ENCODE data around the gene NDUFV1. TPM values are rescaled to one million over a fixed set of nuclear protein-coding genes. Genes with fewer than 3 reads are reported as not detected.
"Not testable (repeated sequence)": the region's sequence is repeated elsewhere in the genome, so short reads cannot be mapped to it uniquely, and the experiment has no call there.

The NDUFV1 gene
- total and polyA plus RNA-seq, 4 donors: 83.6 to 172 (median 163) TPM

DNA sequence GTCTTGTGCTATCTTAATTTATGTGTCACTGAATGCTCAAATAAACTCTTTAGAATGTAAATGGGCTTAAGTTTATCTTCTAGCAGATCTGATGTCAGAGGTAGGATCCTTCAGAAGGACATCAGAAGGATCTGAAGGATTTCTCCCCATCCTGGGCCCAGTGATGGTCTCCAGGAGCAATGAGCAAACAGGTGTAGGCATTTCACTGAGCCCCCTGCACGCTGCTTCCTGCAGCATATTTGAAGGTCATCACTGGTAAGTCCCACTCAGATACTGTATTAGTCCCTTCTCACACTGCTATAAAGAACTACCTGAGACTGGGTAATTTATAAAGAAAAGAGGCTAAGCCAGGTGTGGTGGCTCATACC lies 18.6 kb upstream of the NDUFV1 start (continued):
- TF ChIP-seq, protein P1, sequence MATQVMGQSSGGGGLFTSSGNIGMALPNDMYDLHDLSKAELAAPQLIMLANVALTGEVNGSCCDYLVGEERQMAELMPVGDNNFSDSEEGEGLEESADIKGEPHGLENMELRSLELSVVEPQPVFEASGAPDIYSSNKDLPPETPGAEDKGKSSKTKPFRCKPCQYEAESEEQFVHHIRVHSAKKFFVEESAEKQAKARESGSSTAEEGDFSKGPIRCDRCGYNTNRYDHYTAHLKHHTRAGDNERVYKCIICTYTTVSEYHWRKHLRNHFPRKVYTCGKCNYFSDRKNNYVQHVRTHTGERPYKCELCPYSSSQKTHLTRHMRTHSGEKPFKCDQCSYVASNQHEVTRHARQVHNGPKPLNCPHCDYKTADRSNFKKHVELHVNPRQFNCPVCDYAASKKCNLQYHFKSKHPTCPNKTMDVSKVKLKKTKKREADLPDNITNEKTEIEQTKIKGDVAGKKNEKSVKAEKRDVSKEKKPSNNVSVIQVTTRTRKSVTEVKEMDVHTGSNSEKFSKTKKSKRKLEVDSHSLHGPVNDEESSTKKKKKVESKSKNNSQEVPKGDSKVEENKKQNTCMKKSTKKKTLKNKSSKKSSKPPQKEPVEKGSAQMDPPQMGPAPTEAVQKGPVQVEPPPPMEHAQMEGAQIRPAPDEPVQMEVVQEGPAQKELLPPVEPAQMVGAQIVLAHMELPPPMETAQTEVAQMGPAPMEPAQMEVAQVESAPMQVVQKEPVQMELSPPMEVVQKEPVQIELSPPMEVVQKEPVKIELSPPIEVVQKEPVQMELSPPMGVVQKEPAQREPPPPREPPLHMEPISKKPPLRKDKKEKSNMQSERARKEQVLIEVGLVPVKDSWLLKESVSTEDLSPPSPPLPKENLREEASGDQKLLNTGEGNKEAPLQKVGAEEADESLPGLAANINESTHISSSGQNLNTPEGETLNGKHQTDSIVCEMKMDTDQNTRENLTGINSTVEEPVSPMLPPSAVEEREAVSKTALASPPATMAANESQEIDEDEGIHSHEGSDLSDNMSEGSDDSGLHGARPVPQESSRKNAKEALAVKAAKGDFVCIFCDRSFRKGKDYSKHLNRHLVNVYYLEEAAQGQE (IDR thresholded peaks at IDR 0.05): no peak
- TF ChIP-seq HNF4G (IDR thresholded peaks at IDR 0.05) (no peak), FOXA1 (IDR thresholded peaks at IDR 0.05) (no peak), GABPA (IDR thresholded peaks at IDR 0.05 in 1 of 2, conservative IDR thresholded peaks at IDR 0.05 in 1 of 2) (no peak), FOXA2 (IDR thresholded peaks at IDR 0.05) (no peak), NR2F2 (IDR thresholded peaks at IDR 0.05) (no peak), JUND (IDR thresholded peaks at IDR 0.05) (no peak), HNF4A (conservative IDR thresholded peaks at IDR 0.05) (no peak), YY1 (IDR thresholded peaks at IDR 0.05) (no peak)

DNA sequence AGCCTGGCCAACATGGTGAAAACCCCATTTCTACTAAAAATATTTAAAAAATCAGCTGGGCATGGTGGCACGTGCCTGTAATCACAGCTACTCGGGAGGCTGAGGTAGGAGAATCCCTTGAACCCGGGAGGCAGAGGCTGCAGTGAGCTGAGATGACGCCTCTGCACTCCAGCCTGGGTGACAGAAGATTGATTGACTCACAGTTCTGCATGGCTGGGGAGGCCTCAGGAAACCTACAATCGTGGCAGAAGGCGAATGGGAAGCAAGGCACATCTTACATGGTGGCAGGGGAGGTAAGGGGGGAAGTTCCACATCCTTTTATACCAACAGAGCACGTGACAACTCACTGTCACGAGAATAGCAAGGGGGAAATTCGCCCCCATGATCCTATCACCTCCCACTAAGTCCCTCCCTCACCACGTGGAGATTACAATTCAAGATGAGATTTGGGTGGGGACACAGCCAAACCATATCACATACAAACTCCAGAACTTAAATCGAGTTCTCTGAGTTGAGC lies 17.8 kb upstream of the NDUFV1 start:
- not testable (repeated sequence) for DNase-seq (ENCODE audit: low spot score); H3K9me3 ChIP-seq (ENCODE audit: control insufficient read depth in 4 of 4, low read length in 3 of 4); H3K36me3 ChIP-seq (ENCODE audit: control insufficient read depth in 4 of 4, insufficient read depth in 3 of 4, low read depth in 1 of 4, low read length in 3 of 4); H3K4me1 ChIP-seq (ENCODE audit: control insufficient read depth in 4 of 4, insufficient read depth in 4 of 4, low read length in 3 of 4); H3K27ac ChIP-seq (ENCODE audit: low read depth in 1 of 2, low read length in 2 of 2); H3K27me3 ChIP-seq (ENCODE audit: control insufficient read depth in 4 of 4, insufficient read depth in 4 of 4, low read length in 3 of 4); H3K4me3 ChIP-seq (ENCODE audit: low read depth in 1 of 3, low read length in 3 of 3); H3K9ac ChIP-seq (ENCODE audit: low read depth in 1 of 2, low read length in 2 of 2)
- 84% methylated on average over 11 of the region's 11 CpGs for WGBS

DNA sequence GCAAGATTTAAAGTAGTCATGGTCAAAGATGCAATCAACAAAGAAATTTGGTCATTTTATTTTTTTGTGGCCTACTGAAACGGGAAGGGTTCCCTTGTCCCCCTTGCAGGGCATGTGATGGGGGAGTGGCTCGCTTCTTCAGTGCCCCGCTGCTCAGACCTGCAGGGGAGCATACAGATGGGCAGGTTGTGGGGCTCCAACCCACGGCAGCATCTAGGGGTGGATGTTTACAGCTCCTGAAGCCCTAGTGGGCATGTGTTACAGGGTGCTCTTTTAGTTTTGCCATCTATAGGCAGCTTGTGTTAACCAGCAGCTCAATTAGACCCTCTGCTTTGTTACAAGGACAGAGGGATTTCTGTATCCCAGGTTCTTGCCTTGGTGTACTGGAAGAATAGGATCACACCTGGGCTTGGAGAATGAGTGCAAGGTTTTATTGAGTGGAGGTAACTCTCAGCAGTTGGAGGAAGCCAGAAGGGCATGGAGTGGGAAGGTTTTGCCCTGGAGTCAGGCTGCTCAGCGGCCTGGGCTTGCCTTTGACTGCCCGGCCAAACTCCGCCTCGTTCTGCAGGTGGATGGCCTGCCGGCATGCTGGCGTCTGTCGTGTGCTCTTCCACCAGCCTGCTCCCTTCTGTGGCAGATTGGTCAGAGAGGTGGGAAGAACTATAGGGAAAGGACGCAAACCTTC lies 13.7 kb upstream of the NDUFV1 start:
- DNase-seq (ENCODE audit: low spot score): no peak
- no peaks in the 10 kb centered on the region for H3K9me3 ChIP-seq (ENCODE audit: control insufficient read depth in 4 of 4, low read length in 3 of 4)

More for the DNA sequence above, 13.7 kb upstream of the NDUFV1 start:
- TF ChIP-seq, protein P1 (IDR thresholded peaks at IDR 0.05): no peak
- TF ChIP-seq GABPA (IDR thresholded peaks at IDR 0.05 in 1 of 2, conservative IDR thresholded peaks at IDR 0.05 in 1 of 2) (no peak), HNF4A (conservative IDR thresholded peaks at IDR 0.05) (no peak)
- TF ChIP-seq, protein P2, sequence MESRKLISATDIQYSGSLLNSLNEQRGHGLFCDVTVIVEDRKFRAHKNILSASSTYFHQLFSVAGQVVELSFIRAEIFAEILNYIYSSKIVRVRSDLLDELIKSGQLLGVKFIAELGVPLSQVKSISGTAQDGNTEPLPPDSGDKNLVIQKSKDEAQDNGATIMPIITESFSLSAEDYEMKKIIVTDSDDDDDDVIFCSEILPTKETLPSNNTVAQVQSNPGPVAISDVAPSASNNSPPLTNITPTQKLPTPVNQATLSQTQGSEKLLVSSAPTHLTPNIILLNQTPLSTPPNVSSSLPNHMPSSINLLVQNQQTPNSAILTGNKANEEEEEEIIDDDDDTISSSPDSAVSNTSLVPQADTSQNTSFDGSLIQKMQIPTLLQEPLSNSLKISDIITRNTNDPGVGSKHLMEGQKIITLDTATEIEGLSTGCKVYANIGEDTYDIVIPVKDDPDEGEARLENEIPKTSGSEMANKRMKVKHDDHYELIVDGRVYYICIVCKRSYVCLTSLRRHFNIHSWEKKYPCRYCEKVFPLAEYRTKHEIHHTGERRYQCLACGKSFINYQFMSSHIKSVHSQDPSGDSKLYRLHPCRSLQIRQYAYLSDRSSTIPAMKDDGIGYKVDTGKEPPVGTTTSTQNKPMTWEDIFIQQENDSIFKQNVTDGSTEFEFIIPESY (IDR thresholded peaks at IDR 0.05): no peak
- Histone ChIP-seq H3K9ac (ENCODE audit: low read depth in 1 of 2, low read length in 2 of 2) (no peak overlapping the region), H3K27ac (ENCODE audit: low read depth in 1 of 2, low read length in 2 of 2) (no peak overlapping the region), H3K36me3 (ENCODE audit: control insufficient read depth in 4 of 4, insufficient read depth in 3 of 4, low read depth in 1 of 4, low read length in 3 of 4) (no peaks in the 10 kb centered on the region), H3K4me3 (ENCODE audit: low read depth in 1 of 3, low read length in 3 of 3) (no peak overlapping the region), H3K4me1 (ENCODE audit: control insufficient read depth in 4 of 4, insufficient read depth in 4 of 4, low read length in 3 of 4) (no peaks in the 10 kb centered on the region), H3K27me3 (ENCODE audit: control insufficient read depth in 4 of 4, insufficient read depth in 4 of 4, low read length in 3 of 4) (no peaks in the 10 kb centered on the region)
- WGBS: 84% methylated on average over 12 of the region's 12 CpGs

All from liver (tissue), 9 donors.